Uterus (tissue), 2 donors: Measurements from ENCODE around the gene CST1.

Experiments
- POLR2A ChIP-seq, 2 donors: fragments of 450-650 bp; IDR thresholded peaks; one replicate each; pipeline ENCODE4 v1.6.1; 2016; ENCODE audit warnings: antibody characterized with exemption in 2 of 2, mild to moderate bottlenecking in 1 of 2, moderate library complexity in 1 of 2
- TF ChIP-seq, protein P1 (sequence below), 4 experiments: fragments of 200-600 bp in 2 of 4; fragments of 450-650 bp in 2 of 4; sonication (generic) in 2 of 4; IDR thresholded peaks; one replicate each; pipeline ENCODE4 v1.5.1; 2016 to 2019; ENCODE audit warnings: antibody characterized with exemption in 4 of 4, mild to moderate bottlenecking in 2 of 4, moderate library complexity in 1 of 4

GRCh38 chr20:23773579-23773978, 22.8 kb upstream of the CST1 start:
- TF ChIP-seq, protein P1, sequence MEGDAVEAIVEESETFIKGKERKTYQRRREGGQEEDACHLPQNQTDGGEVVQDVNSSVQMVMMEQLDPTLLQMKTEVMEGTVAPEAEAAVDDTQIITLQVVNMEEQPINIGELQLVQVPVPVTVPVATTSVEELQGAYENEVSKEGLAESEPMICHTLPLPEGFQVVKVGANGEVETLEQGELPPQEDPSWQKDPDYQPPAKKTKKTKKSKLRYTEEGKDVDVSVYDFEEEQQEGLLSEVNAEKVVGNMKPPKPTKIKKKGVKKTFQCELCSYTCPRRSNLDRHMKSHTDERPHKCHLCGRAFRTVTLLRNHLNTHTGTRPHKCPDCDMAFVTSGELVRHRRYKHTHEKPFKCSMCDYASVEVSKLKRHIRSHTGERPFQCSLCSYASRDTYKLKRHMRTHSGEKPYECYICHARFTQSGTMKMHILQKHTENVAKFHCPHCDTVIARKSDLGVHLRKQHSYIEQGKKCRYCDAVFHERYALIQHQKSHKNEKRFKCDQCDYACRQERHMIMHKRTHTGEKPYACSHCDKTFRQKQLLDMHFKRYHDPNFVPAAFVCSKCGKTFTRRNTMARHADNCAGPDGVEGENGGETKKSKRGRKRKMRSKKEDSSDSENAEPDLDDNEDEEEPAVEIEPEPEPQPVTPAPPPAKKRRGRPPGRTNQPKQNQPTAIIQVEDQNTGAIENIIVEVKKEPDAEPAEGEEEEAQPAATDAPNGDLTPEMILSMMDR (IDR thresholded peaks at IDR 0.05): no peak
- no peak for TF ChIP-seq POLR2A (IDR thresholded peaks at IDR 0.05)
